HL-60 (cell line): ENCODE results near the gene HOMER1.

ENCODE experiments used
- CTCF ChIP-seq: IDR thresholded peaks from one replicate; pipeline ENCODE4 v1.5.1; 2011; ENCODE audit warnings: low read length, control low read depth, inconsistent platforms; ENCODE audit not compliant: insufficient read depth
- POLR2AphosphoS5 ChIP-seq: IDR thresholded peaks from 2 replicates; pipeline ENCODE4 v1.6.1; 2012; ENCODE audit warnings: low read depth
- REST ChIP-seq: IDR thresholded peaks from 2 replicates; pipeline ENCODE4 v1.6.1; 2012; ENCODE audit warnings: low read depth; ENCODE audit not compliant: insufficient replicate concordance

GRCh38 chr5:79540939-79541338, 27.0 kb upstream of the HOMER1 start:
- TF ChIP-seq CTCF, result no peak
- no peak for TF ChIP-seq POLR2AphosphoS5
- no peak for TF ChIP-seq REST
